Muscle of leg (tissue), 11 donors: ENCODE data around the gene GTF3C5. TPM values are rescaled to one million over a fixed set of nuclear protein-coding genes. Genes with fewer than 3 reads are reported as not detected.
"Not testable (repeated sequence)": the region's sequence is repeated elsewhere in the genome, so short reads cannot be mapped to it uniquely, and the experiment has no call there.

Experiments
- DNase-seq: peaks from one replicate; pipeline ENCODE4 v3.0.0; 2013
- H3K27ac ChIP-seq: one replicate; pipeline ENCODE4 v1.5.1; 2013; ENCODE audit warnings: mild to moderate bottlenecking, low read length, control low read depth
- H3K27me3 ChIP-seq: one replicate; pipeline ENCODE4 v1.6.1; 2013; ENCODE audit warnings: low read length; ENCODE audit not compliant: control insufficient read depth, insufficient read depth
- H3K36me3 ChIP-seq: one replicate; pipeline ENCODE4 v1.6.1; 2013; ENCODE audit warnings: low read length; ENCODE audit not compliant: control insufficient read depth, insufficient read depth
- H3K4me1 ChIP-seq: one replicate; pipeline ENCODE4 v1.6.1; 2013; ENCODE audit warnings: low read length; ENCODE audit not compliant: control insufficient read depth, insufficient read depth
- H3K4me3 ChIP-seq: one replicate; pipeline ENCODE4 v1.5.1; 2013; ENCODE audit warnings: low read length, control low read depth
- H3K9me3 ChIP-seq: replicated peaks from 2 replicates; pipeline ENCODE4 v1.6.1; 2013; ENCODE audit warnings: low read depth, low read length; ENCODE audit not compliant: control insufficient read depth
- WGBS: methylation state at CpG from one replicate; pipeline ENCODE4 v1.1.5; 2013; ENCODE audit warnings: missing lambda C conversion rate; ENCODE audit not compliant: insufficient coverage; 5-methylcytosine and 5-hydroxymethylcytosine counted together
- polyA plus RNA-seq, 8 donors: library from polyadenylated mRNA; unstranded; fragments of 120-200 nt; gene quantifications; one replicate each; pipeline versions ENCODE4 v1.2.1 to v1.2.3, GENCODE V29; 2013; ENCODE audit warnings: inconsistent platforms in 1 of 8, low replicate concordance in 1 of 8; ENCODE audit not compliant: insufficient read length in 8 of 8, insufficient read depth in 1 of 8
- total RNA-seq: library from RNA; stranded (reverse); fragments of 120-200 nt; gene quantifications from one replicate; pipeline ENCODE4 v1.2.4, GENCODE V29; 2013

GTF3C5 gene
- total and polyA plus RNA-seq, 9 donors: 44.6 to 55.1 (median 48.1) TPM

- no peak for DNase-seq
- Histone ChIP-seq H3K27me3 (no peaks in the 10 kb centered on the region), H3K9me3 (no peaks in the 10 kb centered on the region), H3K27ac (no peak overlapping the region), H3K4me1 (peaks cover 15% of the 10 kb centered on the region), H3K36me3 (no peaks in the 10 kb centered on the region), H3K4me3 (no peak overlapping the region)
- 67% methylated on average over 14 of the region's 15 CpGs for WGBS
These were observed 56.1 kb downstream of the GTF3C5 start for GRCh38 chr9:133086894-133087293.

DNA sequence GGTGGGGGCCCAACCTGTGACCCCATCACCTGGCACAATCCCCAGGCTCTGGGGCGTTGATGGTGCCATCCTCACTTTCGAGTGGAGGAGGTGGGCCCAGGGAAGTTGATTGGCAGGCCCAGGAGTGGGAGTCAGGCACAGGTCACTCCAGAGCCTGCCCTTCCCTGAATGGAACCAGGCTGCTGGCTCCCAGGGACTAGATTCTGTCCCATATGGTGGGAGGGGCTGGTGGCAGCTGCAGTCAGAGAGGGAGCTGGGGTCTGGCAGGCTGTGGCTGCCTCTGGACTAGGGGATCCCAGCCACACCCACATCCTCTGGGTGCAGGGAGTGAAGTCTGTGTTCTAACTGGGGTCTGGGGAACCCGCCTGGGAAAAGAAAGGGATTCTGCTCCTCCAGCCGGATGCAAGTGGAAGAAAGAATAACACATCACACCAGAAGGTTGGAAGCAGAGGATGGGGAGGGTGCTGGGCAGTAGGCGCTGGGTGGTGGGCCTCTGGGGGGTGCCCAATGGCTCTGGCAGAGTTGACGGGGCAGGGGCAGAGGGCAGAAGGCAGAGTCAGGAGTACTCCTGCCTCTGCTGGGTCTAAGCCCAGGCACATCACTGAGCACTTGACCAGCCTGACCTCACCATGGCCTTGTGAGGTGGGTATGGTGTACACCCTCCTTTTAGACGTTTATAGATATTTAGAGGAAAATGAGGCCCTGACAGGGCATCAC is 56.8 kb downstream of the GTF3C5 start:
- no peaks in the 10 kb centered on the region for H3K27me3 ChIP-seq
- no peaks in the 10 kb centered on the region for H3K36me3 ChIP-seq
- H3K9me3 ChIP-seq: no peaks in the 10 kb centered on the region
- H3K4me1 ChIP-seq: peaks cover 15% of the 10 kb centered on the region
- H3K4me3 ChIP-seq: no peak overlapping the region
- no peak for DNase-seq
- WGBS: 77% methylated on average over 3 of the region's 7 CpGs
- H3K27ac ChIP-seq: no peak overlapping the region

- H3K36me3 ChIP-seq: no peaks in the 10 kb centered on the region
- H3K4me3 ChIP-seq: no peak overlapping the region
- H3K4me1 ChIP-seq: peaks cover 15% of the 10 kb centered on the region
- no peaks in the 10 kb centered on the region for H3K9me3 ChIP-seq
- WGBS: 90% methylated on average over 5 of the region's 10 CpGs
- no peak overlapping the region for H3K27ac ChIP-seq
- no peak for DNase-seq
- no peaks in the 10 kb centered on the region for H3K27me3 ChIP-seq
These were observed 57.5 kb downstream of the GTF3C5 start for GRCh38 chr9:133088146-133088750.

GRCh38 chr9:133088756-133089155 is 58.0 kb downstream of the GTF3C5 start:
- H3K4me1 ChIP-seq: peaks cover 15% of the 10 kb centered on the region
- no peak overlapping the region for H3K27ac ChIP-seq
- H3K9me3 ChIP-seq: no peaks in the 10 kb centered on the region
- H3K27me3 ChIP-seq: no peaks in the 10 kb centered on the region
- no peak overlapping the region for H3K4me3 ChIP-seq
- DNase-seq: no peak
- H3K36me3 ChIP-seq: no peaks in the 10 kb centered on the region
- 84% methylated on average over 7 of the region's 7 CpGs for WGBS

DNA sequence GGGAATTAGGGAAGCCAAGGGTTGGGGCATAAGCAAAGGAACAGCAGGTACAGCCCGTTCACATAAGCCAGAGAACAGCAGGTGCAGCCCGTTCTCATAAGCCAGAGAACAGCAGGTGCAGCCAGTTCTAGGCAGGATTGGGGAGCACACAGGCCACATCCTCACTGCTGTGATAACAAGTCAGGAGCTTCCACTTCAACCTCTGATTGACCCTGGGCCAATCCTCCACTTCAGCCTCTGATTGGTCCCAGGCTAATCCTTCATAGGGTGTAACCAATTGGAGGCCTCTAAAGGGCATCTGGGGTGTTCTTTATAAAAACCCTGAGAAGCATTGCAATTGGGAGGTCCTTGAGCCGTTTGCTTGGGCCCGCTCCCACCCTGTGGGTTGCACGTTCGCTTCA is 58.5 kb downstream of the GTF3C5 start:
- WGBS: 63% methylated on average over 3 of the region's 6 CpGs
- H3K27ac ChIP-seq: no peak overlapping the region
- DNase-seq: no peak

GRCh38 chr9:133090187-133090586 is 59.4 kb downstream of the GTF3C5 start:
- H3K27me3 ChIP-seq: no peaks in the 10 kb centered on the region
- WGBS: 34% methylated on average over 3 of the region's 6 CpGs
- peaks cover 15% of the 10 kb centered on the region for H3K4me1 ChIP-seq
- H3K4me3 ChIP-seq: no peak overlapping the region
- H3K27ac ChIP-seq: no peak overlapping the region
- no peak for DNase-seq
- peaks cover 5% of the 10 kb centered on the region for H3K9me3 ChIP-seq
- H3K36me3 ChIP-seq: no peaks in the 10 kb centered on the region

More for the DNA sequence above, 58.5 kb downstream of the GTF3C5 start:
- Histone ChIP-seq H3K4me1 (peaks cover 15% of the 10 kb centered on the region), H3K4me3 (no peak overlapping the region), H3K9me3 (no peaks in the 10 kb centered on the region), H3K27me3 (no peaks in the 10 kb centered on the region), H3K36me3 (no peaks in the 10 kb centered on the region)

GRCh38 chr9:133090752-133091385 is 60.1 kb downstream of the GTF3C5 start:
- Histone ChIP-seq H3K9me3 (peaks cover 8% of the 10 kb centered on the region), H3K4me1 (peaks cover 15% of the 10 kb centered on the region), H3K27me3 (no peaks in the 10 kb centered on the region), H3K27ac (no peak overlapping the region), H3K36me3 (no peaks in the 10 kb centered on the region), H3K4me3 (no peak overlapping the region)
- 85% methylated on average over 6 of the region's 11 CpGs for WGBS
- DNase-seq: no peak

- H3K27me3 ChIP-seq, DNase-seq, H3K4me1 ChIP-seq, H3K4me3 ChIP-seq, H3K27ac ChIP-seq: not testable (repeated sequence)
- H3K36me3 ChIP-seq: peaks cover 27% of the 10 kb centered on the region
- WGBS: no CpG with 5 or more reads among the region's 4 CpGs
- peaks cover 24% of the 10 kb centered on the region for H3K9me3 ChIP-seq
These were observed 63.6 kb downstream of the GTF3C5 start for GRCh38 chr9:133094351-133094750.

DNA sequence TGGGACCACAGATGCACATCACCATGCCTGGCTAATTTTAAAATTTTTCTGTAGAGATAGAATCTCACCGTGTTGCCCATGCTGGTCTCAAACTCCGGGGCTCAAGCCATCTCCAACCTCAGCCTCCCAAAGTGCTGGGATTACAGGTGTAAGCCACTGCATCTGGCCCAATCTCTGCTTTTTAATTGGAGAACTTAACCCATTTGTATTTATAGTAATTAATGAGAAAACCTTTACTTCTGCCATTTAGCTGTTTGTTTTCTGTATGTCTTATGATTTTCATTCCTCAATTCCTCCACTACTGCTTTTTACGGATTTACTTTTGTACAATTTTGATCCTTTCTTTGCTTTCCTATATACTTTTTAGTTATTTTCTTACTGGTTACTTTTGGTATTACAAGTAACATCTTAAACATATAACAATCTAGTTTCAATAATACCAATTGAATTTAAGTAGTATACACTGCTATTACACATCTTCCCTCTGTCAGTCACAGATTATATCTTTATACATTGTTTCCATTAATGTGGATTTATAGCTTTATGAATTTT is 64.1 kb downstream of the GTF3C5 start:
- Histone ChIP-seq H3K27me3 (no peaks in the 10 kb centered on the region), H3K9me3 (peaks cover 24% of the 10 kb centered on the region), H3K4me1 (peaks cover 8% of the 10 kb centered on the region), H3K4me3 (no peak overlapping the region), H3K36me3 (peaks cover 32% of the 10 kb centered on the region), H3K27ac (no peak overlapping the region)
- WGBS: 100% methylated on average over 1 of the region's 3 CpGs
- DNase-seq: no peak

- H3K9me3 ChIP-seq: peaks cover 24% of the 10 kb centered on the region
- 95% methylated on average over 11 of the region's 16 CpGs for WGBS
These were observed 67.4 kb downstream of the GTF3C5 start for GRCh38 chr9:133098104-133098754.

More at GRCh38 chr9:133098104-133098754, 67.4 kb downstream of the GTF3C5 start:
- H3K36me3 ChIP-seq: peaks cover 65% of the 10 kb centered on the region
- H3K27me3 ChIP-seq: no peaks in the 10 kb centered on the region
- H3K27ac ChIP-seq: no peak overlapping the region
- H3K4me3 ChIP-seq: no peak overlapping the region
- DNase-seq: no peak
- peaks cover 3% of the 10 kb centered on the region for H3K4me1 ChIP-seq
